ENCODE measurements around the gene MED10.

DNA sequence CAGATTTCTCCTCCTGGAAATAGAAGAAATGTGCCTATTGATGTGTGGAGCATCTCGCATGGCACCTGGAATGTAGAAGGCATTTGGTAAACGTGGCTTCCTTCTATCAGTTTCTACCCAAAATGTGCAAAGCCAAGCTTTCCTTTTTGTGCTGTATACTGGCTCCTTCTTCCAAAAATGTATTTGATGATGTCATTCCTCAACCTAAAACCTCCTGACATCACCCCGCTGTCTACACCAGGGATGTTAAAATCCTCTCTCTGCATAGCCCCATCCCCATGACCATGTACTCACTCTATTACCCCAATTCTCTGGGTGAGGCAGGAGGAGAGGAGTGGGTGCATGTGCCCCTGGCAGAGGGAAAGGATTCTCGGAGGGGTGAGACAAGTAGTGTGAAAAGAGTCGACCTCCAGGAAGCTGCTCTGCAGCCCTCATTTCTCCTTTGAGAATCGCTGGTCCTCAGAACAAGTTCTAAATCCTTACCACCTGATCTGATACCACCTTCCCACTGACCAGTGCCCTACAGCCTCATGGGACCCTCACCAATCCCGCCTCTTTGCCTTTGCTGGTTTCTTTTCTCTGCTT, 11.7 kb upstream of the MED10 start:
- TF ChIP-seq, protein P1, sequence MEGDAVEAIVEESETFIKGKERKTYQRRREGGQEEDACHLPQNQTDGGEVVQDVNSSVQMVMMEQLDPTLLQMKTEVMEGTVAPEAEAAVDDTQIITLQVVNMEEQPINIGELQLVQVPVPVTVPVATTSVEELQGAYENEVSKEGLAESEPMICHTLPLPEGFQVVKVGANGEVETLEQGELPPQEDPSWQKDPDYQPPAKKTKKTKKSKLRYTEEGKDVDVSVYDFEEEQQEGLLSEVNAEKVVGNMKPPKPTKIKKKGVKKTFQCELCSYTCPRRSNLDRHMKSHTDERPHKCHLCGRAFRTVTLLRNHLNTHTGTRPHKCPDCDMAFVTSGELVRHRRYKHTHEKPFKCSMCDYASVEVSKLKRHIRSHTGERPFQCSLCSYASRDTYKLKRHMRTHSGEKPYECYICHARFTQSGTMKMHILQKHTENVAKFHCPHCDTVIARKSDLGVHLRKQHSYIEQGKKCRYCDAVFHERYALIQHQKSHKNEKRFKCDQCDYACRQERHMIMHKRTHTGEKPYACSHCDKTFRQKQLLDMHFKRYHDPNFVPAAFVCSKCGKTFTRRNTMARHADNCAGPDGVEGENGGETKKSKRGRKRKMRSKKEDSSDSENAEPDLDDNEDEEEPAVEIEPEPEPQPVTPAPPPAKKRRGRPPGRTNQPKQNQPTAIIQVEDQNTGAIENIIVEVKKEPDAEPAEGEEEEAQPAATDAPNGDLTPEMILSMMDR (IDR thresholded peaks at IDR 0.05; ENCODE audit: poor library complexity), result no peak
- TF ChIP-seq EZH2 (IDR thresholded peaks at IDR 0.05; ENCODE audit: borderline replicate concordance) (no peak), EZH2phosphoT487 (IDR thresholded peaks at IDR 0.05; ENCODE audit: low read depth, severe bottlenecking, unreplicated experiment) (no peak)

All from hepatocyte (in vitro differentiated cells).